Umbilical cord (tissue), 2 donors: ENCODE results near the gene WAPL. TPM values are rescaled to one million over a fixed set of nuclear protein-coding genes. Genes with fewer than 3 reads are reported as not detected.
A peak's percentile ranks its signal among the peaks of the same experiment; 100 is the strongest.

Experiments
- DNase-seq: peaks from one replicate; pipeline ENCODE4 v3.0.0-alpha.2; 2015; ENCODE audit warnings: low spot score
- total RNA-seq: library from RNA; depleted of rRNA; stranded (reverse); fragments of >200 nt; gene quantifications from one replicate; pipeline ENCODE4 v1.2.3, GENCODE V29; 2014; ENCODE audit warnings: low replicate concordance; ENCODE audit not compliant: insufficient read depth

The WAPL gene
- total RNA-seq, 1 donor from 2014 or later, result 36.4 TPM

DNA sequence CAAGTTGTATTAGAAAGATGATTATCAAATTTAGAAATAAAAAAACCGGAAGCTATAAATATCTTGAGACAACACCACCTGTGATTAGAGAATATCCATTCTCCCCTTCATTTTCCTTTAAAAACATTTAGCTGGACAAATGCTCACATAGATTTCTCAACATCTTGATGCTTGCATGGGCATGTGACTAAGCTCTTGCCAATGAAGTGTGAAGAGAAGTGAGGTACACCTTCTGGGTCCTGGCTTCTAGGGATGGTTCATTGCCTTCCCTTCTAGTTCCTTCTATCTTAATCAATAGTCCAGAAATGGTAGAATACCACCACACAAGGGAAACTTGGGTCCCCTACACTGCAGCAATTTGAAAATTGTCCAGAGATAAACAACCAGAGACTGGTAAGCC, 41.0 kb downstream of the WAPL start:
- no peak for DNase-seq

DNA sequence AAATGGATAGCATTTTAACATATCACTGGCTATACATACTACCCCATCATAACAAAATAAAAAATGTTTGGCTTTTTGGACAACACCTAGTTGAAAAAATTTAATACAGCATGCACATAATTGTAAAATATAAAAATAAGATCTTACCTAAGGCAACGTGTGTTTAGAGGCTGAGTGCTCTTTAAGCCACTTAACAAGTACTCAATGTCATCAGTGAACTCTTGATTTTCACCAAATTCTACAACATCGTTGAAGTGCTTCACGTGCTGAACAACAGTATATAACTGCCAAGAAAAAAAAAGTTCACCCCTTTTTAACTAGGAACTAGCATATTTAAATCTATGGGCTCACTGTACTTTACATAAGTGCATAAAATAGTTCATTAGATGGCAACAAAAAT, 49.5 kb downstream of the WAPL start:
- no peak for DNase-seq

DNA sequence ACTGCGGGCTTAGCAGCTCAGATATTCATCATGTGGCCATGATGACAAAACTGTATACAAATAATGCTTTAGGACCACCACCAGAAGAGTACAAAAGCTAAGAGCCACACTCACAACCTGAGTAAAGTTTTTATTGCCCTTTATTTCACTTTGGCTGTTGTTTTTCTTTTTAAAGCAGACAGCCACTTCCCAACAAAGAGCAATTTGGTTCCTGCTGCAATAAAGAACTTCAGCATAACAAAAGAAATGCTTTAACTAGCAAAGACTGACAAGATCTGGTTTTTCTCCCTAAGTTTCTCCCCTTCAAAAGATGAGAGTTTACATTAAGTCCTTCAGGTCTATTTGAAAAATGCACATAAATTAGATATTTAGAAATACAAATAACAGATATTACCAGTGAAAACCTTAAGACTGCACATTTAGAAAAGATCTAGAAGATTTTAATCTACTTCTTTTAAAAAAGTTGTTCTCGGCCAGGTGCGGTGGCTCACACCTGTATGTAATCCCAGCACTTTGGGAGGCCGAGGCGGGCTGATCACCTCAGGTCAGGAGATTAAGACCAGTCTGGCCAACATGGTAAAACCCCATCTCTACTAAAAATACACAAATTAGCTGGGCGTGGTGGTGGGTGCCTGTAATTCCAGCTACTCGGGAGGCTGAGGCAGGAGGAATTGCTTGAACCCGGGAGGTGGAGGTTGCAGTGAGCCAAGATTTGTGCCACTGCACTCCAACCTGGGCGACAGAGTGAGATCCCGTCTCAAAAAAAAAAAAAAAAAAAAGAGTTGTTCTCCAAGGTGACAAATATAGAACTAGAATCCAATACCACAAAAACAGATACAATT, 59.4 kb downstream of the WAPL start:
- DNase-seq, result no peak

DNA sequence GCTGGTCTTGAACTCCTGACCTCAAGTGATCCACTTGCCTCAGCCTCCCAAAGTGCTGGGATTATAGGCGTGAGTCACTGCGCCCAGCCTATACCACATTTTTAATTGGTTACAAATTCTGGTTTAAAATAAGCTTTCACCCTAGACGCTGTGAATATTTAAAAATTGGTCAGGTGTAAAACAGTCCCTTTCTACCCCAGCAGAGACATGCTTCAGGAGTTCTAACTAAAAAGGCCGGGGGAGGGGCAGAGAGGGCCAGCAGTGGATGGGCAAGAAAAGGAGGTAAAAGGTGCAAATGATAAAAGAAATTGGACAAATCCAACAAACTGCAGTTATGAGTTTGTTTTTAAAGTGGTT, 70.0 kb downstream of the WAPL start:
- no peak for DNase-seq

DNA sequence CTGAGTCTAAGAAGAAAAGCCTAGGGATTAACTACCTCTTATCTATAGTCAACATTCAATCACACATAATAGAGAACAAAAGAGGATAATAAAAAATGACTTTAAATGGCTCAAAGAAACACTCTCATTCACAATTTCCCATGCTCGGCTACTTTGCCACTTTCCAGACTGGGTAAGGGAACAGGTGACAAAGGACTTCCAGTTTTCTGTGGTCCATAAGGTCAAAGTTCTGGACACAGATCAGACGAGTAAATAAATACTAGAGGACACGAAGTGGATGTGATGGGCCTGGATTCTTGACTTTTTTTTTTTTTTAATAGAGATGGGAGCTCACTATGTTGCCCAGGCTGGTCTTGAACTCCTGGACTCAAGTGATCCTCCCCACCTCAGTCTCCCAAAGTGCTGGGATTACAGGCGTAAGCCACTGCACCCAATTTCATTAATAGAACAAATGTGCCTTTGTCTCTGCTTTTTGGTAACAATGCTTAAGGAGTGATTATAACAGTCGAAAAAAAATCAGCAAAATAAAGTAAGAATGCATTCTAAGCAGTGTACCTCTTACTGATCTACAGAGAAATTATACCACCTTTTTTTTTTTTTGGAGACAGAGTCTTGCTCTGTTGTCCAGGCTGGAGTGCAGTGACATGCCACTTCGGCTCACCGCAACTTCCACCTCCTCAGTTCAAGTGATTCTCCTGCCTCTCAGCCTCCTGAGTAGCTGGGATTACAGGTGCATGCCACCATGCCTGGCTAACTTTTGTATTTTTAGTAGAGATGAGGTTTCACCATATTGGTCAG, 70.6 kb downstream of the WAPL start:
- DNase-seq, result no peak

DNA sequence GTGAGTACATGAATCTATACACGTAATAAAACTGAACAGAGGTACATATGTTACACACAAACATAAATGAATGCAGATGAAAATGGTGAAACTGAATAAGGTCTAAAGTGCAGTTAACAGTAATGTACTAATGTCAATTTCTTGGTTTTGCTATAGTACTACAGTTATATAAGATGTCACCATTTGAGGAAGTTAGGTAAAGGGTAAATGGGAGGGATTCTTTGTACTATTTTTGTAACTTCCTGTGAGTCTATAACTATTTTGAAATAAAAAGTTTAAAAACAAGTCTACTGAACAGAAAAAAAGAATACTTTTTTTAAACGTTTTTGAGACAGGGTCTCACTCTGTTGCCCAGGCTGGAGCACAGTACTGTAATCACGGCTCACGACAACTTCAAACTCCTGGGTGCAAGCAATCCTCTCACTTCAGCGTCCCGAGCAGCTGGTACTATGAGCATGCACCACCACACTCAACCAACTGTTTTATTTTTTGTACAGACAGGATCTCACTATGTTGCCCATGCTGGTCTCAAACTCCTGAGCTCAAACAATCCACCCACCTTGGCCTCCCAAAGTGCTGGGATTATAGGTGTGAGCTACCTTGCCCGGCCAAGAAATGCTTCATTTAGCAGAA, 71.5 kb downstream of the WAPL start:
- DNase-seq, result no peak

DNA sequence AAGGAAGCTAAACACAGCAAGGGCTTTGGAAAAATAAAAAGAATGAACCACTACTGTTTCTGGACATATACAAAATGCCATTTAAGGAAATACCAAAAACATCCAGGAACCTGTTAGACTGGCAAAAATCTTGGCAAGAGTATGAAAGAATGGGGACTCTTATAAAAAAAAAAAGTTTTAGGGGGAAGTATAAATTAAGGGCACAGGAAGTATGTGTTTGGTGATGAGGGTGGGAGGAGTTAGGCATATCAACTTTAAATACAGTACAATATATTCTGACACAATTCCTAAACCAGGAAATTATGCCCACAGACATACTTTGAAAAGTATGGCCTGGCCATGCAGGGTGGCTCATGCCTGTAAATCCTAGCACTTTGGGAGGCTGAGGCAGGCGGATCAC, 74.2 kb downstream of the WAPL start:
- peak; percentile 8 for DNase-seq

DNA sequence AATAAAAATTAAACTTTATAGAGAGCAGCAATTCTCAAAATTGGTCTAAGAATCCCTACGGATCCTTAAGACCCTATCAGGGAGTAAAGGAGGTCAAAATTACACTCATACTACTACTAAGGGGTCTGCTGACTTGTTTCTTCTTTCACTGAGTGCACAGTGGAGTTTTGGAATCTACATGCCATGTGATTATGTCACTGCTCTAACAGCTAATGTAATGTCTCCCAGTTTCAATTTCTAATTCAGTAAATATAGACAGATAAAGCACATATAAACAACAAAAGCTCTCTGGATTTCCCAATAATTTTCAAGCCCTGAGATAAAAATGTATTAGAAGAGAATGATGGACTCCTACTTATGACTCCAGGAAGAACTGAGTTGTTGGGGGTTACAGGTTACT, 74.6 kb downstream of the WAPL start:
- DNase-seq, result peak; percentile 3

DNA sequence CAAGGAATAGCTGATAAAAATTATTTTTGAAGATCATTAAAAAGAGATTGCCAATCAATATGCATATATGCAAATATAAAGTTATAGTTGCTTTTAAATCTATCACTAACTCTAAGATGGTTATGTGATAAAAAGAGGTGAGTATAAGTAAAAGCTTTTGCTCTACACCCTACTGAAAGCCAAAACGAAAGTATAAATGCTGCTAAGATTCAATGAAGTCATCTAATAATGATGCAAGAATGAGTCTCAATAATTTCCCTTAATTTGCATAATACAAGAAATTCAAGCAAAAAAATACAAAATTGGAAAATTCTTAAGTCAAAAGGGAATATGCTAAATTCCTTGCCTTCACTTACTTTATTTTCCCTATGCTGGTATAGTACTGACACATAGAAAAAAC, 75.2 kb downstream of the WAPL start:
- no peak for DNase-seq

DNA sequence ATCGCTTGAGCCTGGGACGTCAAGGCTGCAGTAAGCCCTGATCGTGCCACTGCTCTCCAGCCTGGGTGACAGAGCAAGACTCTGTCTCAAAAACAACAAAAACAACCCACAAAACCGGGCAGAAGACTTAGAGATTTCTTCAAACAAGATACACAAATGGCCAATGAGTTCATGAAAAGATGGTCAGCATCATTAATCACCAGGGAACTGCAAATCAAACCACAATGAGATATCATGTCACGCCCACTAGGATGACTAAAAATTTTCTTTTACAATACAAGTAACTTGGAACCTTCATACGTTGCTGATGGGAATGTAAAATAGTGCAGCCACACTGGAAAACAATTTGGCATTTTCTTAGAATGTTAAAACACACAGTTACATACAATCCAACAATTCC, 77.7 kb downstream of the WAPL start:
- no peak for DNase-seq

DNA sequence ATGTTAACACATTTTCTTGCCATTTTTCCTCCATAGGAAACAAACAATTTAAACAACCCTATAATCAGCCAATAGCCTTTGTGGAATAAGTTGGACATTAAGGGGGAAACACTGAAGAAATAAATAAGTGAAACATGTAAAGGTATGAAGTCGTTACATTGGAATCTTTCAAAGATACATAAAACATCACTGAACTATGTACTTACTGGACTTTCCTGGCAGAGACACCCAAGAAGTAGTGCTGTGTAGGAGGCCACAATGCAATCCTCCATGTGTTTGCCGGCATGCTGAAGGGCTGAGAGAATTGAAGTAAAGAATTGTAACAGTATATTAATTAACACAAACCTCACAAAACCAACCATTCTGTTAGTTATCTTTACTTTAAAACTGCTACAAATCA, 78.5 kb downstream of the WAPL start:
- DNase-seq, result no peak

DNA sequence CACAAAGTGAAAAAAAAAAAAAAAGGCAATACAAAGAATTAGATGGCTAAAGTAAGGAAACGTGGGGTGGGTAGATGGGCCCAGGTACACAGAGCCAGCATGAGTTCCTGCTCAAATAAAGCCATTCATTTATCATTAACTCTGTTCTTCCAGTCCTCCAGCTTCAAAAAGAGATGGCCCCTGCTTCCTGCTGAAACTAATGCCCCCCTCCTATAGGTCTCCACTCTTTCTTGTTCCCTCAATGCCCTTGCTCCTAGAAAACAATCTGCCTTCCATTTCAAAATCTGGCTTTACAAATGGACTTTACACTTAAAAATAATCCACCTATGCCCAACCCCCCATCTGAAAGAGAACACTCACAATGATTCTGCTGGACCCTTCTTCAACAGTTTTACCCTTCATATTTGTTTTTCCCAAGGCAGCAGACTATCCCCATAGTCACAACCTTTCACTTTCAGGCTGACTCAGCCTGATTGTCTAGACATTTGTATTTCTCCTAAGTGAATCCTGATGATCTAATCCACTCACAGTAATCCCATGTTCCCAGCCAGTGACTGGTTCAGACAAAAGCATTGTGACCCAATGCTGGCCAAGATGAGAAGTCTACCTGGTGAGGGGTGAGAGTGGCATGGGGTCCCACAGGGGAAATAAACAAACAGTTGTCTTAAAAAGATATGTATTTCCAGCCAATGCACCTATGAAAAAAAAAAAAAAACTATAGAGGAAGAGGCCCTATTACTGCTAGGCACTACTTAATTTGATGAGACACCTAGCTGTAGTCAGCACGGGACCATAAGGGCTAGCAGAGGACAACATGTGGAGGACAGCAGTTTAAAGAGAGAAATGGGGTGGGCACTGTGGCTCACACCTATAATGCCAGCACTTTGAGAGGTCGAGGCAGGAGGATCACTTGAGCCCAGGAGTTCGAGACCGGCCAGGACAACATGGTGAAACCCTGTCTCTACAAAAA, 80.4 kb downstream of the WAPL start:
- no peak for DNase-seq

DNA sequence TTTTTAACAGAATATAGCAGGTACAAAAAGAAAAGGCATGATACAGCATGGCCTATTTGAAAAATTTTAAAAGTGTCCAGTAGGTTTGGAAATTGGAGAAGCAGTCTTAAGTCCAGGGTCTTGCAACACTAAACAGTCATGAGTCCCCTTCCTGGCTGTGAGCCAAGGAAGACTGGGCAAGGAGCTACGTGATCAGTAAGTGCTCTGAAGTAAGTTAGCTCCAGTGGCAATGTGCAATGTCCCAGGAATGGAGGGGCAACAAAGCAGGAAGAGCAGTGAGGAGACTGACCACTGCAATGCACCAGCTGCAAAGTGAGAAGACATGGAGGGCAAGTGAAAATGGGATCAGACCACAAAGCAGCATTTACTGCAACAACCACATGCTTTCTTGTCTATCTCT, 82.0 kb downstream of the WAPL start:
- DNase-seq, result peak; percentile 41

DNA sequence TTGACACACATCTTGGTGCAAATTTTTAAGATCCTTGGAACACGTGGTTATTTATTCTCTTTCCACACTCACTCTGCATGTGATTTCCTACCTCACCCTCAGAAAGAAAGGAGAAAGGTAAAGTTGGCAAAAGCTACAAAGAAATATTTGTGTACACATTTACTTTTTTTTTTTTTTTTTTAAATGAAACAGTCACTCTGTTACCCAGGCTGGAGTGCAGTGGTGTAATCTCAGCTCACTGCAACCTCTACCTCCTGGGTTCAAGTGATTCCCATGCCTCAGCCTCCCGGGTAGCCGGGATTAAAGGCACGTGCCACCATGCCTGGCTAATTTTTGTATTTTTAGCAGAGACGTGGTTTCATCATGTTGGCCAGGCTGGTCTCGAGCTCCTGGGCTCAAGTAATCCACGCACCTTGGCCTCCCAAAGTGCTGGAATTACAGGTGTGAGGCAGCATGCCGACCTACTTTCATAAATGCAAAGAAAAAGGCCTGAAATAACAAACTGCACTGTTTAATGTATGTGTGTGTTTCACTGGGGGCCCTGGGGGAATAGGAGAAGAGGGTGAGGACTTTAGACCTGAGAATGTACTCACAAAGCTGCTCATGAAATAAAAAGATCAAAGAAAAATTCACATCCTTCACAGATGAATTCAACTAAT, 83.4 kb downstream of the WAPL start:
- DNase-seq, result no peak

DNA sequence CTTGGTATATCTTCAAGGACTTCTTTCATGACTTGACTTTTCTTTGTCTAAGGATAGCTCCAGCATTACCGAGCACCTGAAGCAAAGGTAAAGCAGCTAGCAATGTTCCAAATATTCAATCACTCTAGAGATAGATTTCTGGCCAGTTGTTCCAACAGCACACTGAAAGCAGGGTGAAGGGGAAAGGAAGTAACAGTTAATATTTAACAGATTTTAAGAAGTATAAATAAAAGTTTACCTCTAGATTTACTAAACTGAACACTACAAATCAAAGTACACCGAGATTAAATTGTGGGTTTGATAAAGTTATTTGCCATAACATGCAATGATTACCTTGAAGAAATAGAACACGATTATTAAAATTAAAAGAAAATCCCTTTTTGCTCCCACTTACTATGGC, 84.1 kb downstream of the WAPL start:
- DNase-seq, result no peak

DNA sequence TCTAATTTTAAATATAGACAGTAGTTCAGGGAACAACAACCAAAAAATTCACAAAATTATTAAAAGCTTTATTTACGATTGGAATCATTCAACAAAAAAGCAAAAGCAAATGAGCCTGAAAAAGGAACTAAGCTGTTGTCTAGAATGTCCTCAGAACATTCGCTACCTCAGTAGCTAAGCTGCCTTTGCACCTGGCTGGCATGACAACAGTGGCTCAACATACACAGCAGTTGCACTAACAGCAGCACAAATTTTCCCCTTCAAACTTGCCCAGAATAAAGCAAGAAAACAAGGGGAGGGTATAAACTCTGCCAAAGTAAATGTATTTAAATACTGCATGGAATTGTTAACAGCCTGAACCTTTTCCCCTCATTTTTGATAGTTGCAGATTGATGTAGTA, 84.6 kb downstream of the WAPL start:
- DNase-seq, result no peak

DNA sequence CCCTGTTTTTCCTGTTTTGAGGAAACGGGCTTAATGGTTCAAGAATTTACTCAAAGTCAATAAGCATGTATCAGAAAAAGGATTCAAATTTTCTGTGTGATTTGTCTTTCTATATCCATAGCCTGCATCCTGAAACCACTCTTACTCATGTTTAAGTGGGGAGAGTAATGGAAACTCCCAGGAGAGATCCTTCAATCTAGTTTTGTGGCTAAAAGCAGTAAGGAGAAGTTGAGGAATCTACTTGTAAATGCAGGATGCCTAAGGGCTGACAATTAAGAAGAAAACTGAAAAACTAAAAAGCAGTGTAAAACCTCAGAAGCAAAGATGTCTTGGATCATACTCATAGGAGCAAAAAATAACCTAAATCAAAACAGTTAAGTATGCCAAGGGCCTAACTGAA, 86.9 kb downstream of the WAPL start:
- no peak for DNase-seq

DNA sequence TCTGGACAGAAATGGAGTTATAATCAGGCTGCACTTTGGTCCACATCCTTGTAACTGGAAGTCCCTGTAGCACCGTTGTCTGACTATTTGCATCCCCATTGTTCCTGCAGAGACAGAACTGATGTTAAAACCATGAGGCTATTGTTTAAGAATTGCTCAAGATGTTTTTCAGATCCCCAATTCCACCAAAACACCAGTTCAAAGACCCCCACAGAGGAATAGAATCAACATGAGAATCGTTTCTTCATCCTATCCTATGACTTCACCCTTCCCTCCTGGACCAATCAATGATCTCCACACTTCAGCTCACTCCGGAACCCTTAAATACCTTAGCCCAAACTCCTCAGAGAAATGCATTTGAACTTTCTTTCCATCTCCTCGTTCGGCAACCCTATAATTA, 97.9 kb downstream of the WAPL start:
- DNase-seq, result no peak

DNA sequence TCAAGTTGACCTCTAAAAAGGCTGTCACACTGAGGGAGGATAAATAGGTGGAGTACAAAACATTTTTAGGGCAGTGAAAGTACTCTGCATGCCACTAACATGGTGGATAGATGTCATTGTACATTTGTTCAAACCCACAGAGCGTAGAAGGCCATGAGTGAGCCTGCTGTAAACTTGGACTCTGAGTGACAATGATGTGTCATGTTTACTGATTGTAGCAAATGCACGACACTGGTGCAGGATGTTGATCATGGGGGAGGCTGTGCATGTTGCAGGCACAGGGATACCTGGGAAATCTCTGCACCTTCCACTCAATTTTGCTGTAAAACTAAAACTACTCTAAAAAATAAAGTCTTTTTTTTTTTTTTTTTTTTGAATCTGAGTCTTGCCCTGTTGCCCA, 102.5 kb downstream of the WAPL start:
- DNase-seq, result no peak

DNA sequence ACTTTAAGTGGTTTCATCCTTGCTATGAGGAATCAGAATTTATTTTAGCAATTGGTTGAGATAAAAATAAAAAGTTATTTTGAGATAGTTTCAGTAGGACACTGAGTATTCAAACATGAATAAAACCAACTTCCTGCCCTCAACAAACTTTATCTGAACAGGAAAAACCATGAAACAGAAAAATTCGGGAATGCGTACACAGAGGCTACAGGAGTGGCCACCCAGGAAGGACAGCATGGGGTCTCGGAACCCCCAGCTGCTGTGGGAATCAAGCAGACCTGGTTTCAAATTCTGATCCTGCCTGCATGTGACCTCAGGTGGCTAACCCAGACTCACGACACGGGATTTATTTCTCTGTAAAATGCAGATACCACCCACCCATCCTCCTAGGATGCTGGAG, 106.0 kb downstream of the WAPL start:
- DNase-seq, result no peak

DNA sequence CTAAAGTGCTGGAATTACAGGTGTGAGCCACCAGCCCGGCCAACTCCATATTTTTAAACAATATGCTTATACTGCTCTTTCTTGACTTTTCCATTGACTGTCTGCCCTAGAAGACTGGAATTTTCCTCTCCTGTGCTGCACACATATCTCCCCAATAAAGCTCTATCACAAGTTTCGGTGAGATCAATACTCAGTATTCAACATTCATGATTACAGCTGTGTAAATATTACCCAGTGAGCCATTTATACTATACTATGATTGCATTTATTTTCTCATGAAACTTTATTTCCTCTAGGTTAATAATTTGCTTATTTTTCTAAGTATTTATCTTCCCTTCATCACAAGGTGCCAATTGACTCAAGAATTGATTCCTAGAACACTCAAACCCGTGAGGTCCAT, 106.5 kb downstream of the WAPL start:
- DNase-seq, result no peak
